ENCODE data around the gene SPDL1.

DNA sequence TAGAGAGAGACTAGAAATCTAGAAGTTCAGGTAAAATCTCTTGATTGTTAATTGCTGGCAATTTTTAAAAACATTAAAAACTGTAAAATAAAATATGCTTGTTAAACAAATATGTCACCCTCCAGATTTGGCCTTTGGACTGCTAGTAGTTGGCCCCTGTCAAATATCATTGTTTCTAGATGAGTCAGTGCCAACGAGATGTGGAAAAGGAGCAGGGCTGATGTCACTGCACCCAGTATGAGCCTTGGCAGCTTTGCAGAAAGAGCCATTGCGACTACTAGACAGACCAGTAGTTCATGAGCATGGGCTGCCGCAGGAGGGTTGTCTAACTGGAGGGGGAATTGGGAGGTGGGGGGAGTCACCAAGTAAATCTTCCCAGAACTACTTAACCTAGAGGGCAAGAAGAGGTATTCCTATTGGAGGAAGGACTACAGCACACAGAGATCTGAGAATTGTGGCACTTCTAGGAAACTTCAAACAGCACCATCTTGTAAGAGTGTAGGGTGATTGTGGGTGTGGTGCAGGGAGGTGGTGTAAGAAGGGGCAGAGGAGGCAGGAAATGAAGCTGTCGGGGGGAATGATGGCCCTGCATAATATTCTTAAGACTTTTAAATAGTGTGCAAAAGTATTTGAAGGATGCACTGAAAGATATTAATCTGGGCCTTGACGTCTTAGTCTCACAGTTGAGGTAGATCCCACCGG is 46.4 kb downstream of the SPDL1 start:
- no peak for TF ChIP-seq POLR2AphosphoS5 (IDR thresholded peaks at IDR 0.05; ENCODE audit: insufficient read depth in 1 of 2, low read depth in 1 of 2)
- TF ChIP-seq, protein P1, sequence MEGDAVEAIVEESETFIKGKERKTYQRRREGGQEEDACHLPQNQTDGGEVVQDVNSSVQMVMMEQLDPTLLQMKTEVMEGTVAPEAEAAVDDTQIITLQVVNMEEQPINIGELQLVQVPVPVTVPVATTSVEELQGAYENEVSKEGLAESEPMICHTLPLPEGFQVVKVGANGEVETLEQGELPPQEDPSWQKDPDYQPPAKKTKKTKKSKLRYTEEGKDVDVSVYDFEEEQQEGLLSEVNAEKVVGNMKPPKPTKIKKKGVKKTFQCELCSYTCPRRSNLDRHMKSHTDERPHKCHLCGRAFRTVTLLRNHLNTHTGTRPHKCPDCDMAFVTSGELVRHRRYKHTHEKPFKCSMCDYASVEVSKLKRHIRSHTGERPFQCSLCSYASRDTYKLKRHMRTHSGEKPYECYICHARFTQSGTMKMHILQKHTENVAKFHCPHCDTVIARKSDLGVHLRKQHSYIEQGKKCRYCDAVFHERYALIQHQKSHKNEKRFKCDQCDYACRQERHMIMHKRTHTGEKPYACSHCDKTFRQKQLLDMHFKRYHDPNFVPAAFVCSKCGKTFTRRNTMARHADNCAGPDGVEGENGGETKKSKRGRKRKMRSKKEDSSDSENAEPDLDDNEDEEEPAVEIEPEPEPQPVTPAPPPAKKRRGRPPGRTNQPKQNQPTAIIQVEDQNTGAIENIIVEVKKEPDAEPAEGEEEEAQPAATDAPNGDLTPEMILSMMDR (IDR thresholded peaks at IDR 0.05) = no peak
- TF ChIP-seq POLR2A (IDR thresholded peaks at IDR 0.05) = no peak
